Fibroblast of skin of right quadriceps (primary cell): ENCODE measurements around the gene HIVEP1.

ENCODE experiments used
- DNase-seq: peaks from one replicate; pipeline ENCODE4 v3.0.0-alpha.2; 2013

HIVEP1 gene

GRCh38 chr6:12058172-12058961 lies 46.3 kb downstream of the HIVEP1 start:
- no peak for DNase-seq

GRCh38 chr6:12060780-12061609 lies 48.9 kb downstream of the HIVEP1 start:
- DNase-seq, result no peak

GRCh38 chr6:12062605-12063004 lies 50.5 kb downstream of the HIVEP1 start:
- DNase-seq, result no peak

GRCh38 chr6:12064131-12064530 lies 52.0 kb downstream of the HIVEP1 start:
- DNase-seq, result peak; percentile 90

- DNase-seq, result no peak
Observed at GRCh38 chr6:12064538-12065071, 52.5 kb downstream of the HIVEP1 start.

- no peak for DNase-seq
Observed at GRCh38 chr6:12065321-12066140, 53.4 kb downstream of the HIVEP1 start.

GRCh38 chr6:12066297-12066696 lies 54.2 kb downstream of the HIVEP1 start:
- peak; percentile 40 for DNase-seq

GRCh38 chr6:12068899-12069557 lies 56.9 kb downstream of the HIVEP1 start:
- no peak for DNase-seq

- no peak for DNase-seq
Observed at GRCh38 chr6:12069891-12070529, 57.9 kb downstream of the HIVEP1 start.

- no peak for DNase-seq
Observed at GRCh38 chr6:12071064-12071615, 59.0 kb downstream of the HIVEP1 start.

- DNase-seq, result no peak
Observed at GRCh38 chr6:12075067-12075563, 63.0 kb downstream of the HIVEP1 start.

- DNase-seq, result no peak
Observed at GRCh38 chr6:12077021-12077710, 65.1 kb downstream of the HIVEP1 start.

GRCh38 chr6:12078014-12078413 lies 65.9 kb downstream of the HIVEP1 start:
- no peak for DNase-seq

GRCh38 chr6:12081771-12082170 lies 69.7 kb downstream of the HIVEP1 start:
- no peak for DNase-seq

GRCh38 chr6:12082368-12082767 lies 70.3 kb downstream of the HIVEP1 start:
- no peak for DNase-seq

GRCh38 chr6:12083302-12083701 lies 71.2 kb downstream of the HIVEP1 start:
- DNase-seq, result no peak

- DNase-seq, result no peak
Observed at GRCh38 chr6:12083763-12084162, 71.7 kb downstream of the HIVEP1 start.

- DNase-seq, result no peak
Observed at GRCh38 chr6:12084681-12085080, 72.6 kb downstream of the HIVEP1 start.

- DNase-seq, result no peak
Observed at GRCh38 chr6:12088531-12088930, 76.4 kb downstream of the HIVEP1 start.

GRCh38 chr6:12090714-12091113 lies 78.6 kb downstream of the HIVEP1 start:
- DNase-seq, result no peak

- no peak for DNase-seq
Observed at GRCh38 chr6:12092762-12093161, 80.7 kb downstream of the HIVEP1 start.
